DOHH2 (cell line): Measurements from ENCODE around the gene CDC5L.

ENCODE experiments used
- CTCF ChIP-seq: fragments of 200-600 bp; sonication (generic); IDR thresholded peaks from one replicate; pipeline ENCODE4 v1.5.1; 2014; ENCODE audit warnings: antibody characterized with exemption, mild to moderate bottlenecking, low read depth, low read length; ENCODE audit not compliant: poor library complexity, severe bottlenecking
- EZH2phosphoT487 ChIP-seq: fragments of 200-600 bp; sonication (generic); IDR thresholded peaks from 2 replicates; pipeline ENCODE4 v1.6.1; 2017; ENCODE audit warnings: borderline replicate concordance, mild to moderate bottlenecking, antibody characterized with exemption, low read length, moderate library complexity, mixed read lengths

DNA sequence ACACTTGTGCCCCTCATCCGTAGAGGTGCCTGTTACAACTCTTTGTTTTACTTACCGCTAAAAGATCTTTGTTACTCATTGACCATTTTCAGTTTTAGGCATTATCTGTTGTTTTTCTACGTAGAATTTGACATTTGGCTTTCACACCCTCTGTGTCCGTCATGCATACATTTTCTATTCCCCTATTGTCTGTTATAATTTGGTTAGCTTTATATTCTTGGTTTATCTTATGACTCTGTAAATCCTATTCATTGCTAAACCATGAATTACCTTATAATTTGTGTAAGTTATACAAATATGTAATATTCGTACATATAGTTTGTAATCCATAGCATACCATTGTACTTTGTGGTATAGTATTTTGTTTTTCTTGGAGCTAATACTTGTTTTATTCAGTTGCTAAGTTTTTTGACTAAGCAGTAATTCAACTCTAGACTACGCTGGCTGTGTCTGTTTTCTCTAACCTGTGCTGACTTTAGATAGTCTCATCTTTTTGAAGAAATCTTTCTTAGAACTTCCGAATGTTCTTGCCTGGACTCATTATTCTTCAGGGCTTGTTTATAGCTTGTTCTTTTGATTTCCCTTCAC is 21.8 kb downstream of the CDC5L start:
- TF ChIP-seq EZH2phosphoT487 (no peak), CTCF (no peak)
